DND-41 (cell line): ENCODE measurements around the gene FIG4.

Experiments used
- ATAC-seq: fragments of 200-7000 bp; cut with Tn5 transposase; 3 replicates; pipeline ENCODE4 v1.9.1; 2021; ENCODE audit warnings: low read depth; ENCODE audit not compliant: insufficient read depth
- DNase-seq: peaks from one replicate; pipeline ENCODE4 v3.0.0-alpha.2; 2020
- H2AFZ ChIP-seq: 2 replicates; pipeline ENCODE4 v1.6.0; 2012; ENCODE audit warnings: low read depth, low read length
- H3K27ac ChIP-seq: 2 replicates; pipeline ENCODE4 v1.5.1; 2012; ENCODE audit warnings: low read length, inconsistent platforms
- H3K27me3 ChIP-seq: fragments of 200-600 bp; sonication (generic); 2 replicates; pipeline ENCODE4 v1.6.0; 2012; ENCODE audit warnings: low read length, mild to moderate bottlenecking, inconsistent platforms; ENCODE audit not compliant: insufficient read depth, poor library complexity
- H3K36me3 ChIP-seq: 2 replicates; pipeline ENCODE4 v1.5.1; 2012; ENCODE audit warnings: low read length, inconsistent platforms; ENCODE audit not compliant: insufficient read depth
- H3K4me1 ChIP-seq: 2 replicates; pipeline ENCODE4 v1.5.1; 2012; ENCODE audit warnings: mild to moderate bottlenecking, low read length; ENCODE audit not compliant: insufficient read depth
- H3K4me2 ChIP-seq: 2 replicates; pipeline ENCODE4 v1.6.0; 2012; ENCODE audit warnings: mild to moderate bottlenecking, moderate library complexity, low read length, inconsistent platforms; ENCODE audit not compliant: insufficient read depth
- H3K4me3 ChIP-seq, 2 experiments: fragments of 200-600 bp in 1 of 2; shearing (Covaris generic) in 1 of 2; 2 replicates each; pipeline ENCODE4 v1.5.1; 2012 to 2016; ENCODE audit warnings: inconsistent platforms in 2 of 2, low read length in 2 of 2, mild to moderate bottlenecking in 2 of 2, low read depth in 1 of 2, moderate library complexity in 1 of 2
- H3K79me2 ChIP-seq: 2 replicates; pipeline ENCODE4 v1.6.0; 2012; ENCODE audit warnings: low read length, inconsistent platforms; ENCODE audit not compliant: insufficient read depth
- H3K9ac ChIP-seq: 2 replicates; pipeline ENCODE4 v1.6.0; 2012; ENCODE audit warnings: low read depth, mild to moderate bottlenecking, inconsistent platforms, low read length, moderate library complexity
- H3K9me3 ChIP-seq: 2 replicates; pipeline ENCODE4 v1.5.1; 2012; ENCODE audit warnings: low read length, moderate library complexity, mild to moderate bottlenecking, inconsistent platforms; ENCODE audit not compliant: insufficient read depth, severe bottlenecking
- H4K20me1 ChIP-seq: 2 replicates; pipeline ENCODE4 v1.6.0; 2012; ENCODE audit warnings: low read length; ENCODE audit not compliant: insufficient read depth
- EZH2 ChIP-seq: IDR thresholded peaks from 3 replicates; pipeline ENCODE4 v1.6.1; 2012; ENCODE audit warnings: borderline replicate concordance, low read depth, mild to moderate bottlenecking, moderate library complexity, low read length, inconsistent platforms; ENCODE audit not compliant: severe bottlenecking
- TF ChIP-seq, protein P1 (sequence below): IDR thresholded peaks from 2 replicates; pipeline ENCODE4 v1.5.1; 2012; ENCODE audit warnings: borderline replicate concordance, low read length, moderate library complexity, mild to moderate bottlenecking; ENCODE audit not compliant: poor library complexity, severe bottlenecking; ENCODE audit errors: extremely low read depth

FIG4 gene

DNA sequence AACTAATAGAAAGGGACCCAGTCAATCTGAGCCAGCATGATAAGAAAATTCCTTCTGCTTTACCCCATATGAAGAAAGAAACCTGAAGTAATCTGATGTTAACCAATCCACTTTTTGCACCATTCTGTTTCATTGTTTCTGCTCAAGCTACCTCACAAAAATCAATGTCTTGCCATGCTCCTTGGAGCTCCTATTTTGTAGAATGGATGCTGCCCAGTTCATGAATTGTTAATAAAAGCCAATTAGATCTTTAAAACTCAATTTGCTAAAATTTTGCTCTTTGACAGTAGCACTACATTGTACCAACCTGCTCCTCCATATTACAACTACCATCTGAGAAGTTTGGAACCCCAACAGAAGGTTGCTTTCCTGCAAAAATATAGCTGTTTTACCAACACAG lies 170.8 kb downstream of the FIG4 start:
- ATAC-seq (no peak), DNase-seq (no peak)
- Histone ChIP-seq H3K9me3 (no peaks in the 10 kb centered on the region), H3K4me1 (no peaks in the 10 kb centered on the region), H2AFZ (no peak overlapping the region), H3K9ac (no peak overlapping the region), H3K36me3 (no peaks in the 10 kb centered on the region), H3K4me3 (no peak overlapping the region), H3K27me3 (no peaks in the 10 kb centered on the region), H3K27ac (no peak overlapping the region), H3K79me2 (no peaks in the 10 kb centered on the region), H3K4me2 (no peak overlapping the region), H4K20me1 (no peaks in the 10 kb centered on the region)
- TF ChIP-seq, protein P1, sequence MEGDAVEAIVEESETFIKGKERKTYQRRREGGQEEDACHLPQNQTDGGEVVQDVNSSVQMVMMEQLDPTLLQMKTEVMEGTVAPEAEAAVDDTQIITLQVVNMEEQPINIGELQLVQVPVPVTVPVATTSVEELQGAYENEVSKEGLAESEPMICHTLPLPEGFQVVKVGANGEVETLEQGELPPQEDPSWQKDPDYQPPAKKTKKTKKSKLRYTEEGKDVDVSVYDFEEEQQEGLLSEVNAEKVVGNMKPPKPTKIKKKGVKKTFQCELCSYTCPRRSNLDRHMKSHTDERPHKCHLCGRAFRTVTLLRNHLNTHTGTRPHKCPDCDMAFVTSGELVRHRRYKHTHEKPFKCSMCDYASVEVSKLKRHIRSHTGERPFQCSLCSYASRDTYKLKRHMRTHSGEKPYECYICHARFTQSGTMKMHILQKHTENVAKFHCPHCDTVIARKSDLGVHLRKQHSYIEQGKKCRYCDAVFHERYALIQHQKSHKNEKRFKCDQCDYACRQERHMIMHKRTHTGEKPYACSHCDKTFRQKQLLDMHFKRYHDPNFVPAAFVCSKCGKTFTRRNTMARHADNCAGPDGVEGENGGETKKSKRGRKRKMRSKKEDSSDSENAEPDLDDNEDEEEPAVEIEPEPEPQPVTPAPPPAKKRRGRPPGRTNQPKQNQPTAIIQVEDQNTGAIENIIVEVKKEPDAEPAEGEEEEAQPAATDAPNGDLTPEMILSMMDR: no peak
- TF ChIP-seq EZH2: no peak

DNA sequence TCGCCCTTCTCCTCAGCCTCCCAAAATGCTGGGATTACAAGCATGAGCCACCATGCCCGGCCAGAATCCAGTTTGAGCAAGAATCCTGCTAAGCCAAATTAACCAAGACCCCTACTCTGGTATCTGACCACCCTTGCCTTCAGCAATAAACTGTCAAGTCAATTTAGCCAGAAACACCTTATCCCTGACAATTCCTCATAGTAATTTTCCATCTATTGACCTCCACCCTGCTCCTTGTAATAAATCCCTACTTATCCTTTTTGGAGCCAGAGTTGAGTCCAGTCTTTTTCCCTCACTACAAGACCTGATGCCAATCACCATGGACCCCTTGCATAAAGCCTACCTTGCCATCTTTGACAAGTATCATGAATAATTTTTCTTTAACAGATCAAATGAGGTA lies 173.0 kb downstream of the FIG4 start:
- H4K20me1 ChIP-seq: no peaks in the 10 kb centered on the region
- H3K79me2 ChIP-seq: no peaks in the 10 kb centered on the region
- no peak overlapping the region for H2AFZ ChIP-seq
- H3K9me3 ChIP-seq: no peaks in the 10 kb centered on the region
- ATAC-seq: no peak
- no peaks in the 10 kb centered on the region for H3K4me1 ChIP-seq
- H3K4me3 ChIP-seq: no peak overlapping the region
- TF ChIP-seq EZH2: no peak
- TF ChIP-seq, protein P1: no peak
- H3K4me2 ChIP-seq: no peak overlapping the region
- H3K27ac ChIP-seq: no peak overlapping the region
- no peak for DNase-seq
- H3K9ac ChIP-seq: no peak overlapping the region
- no peaks in the 10 kb centered on the region for H3K27me3 ChIP-seq
- no peaks in the 10 kb centered on the region for H3K36me3 ChIP-seq

- DNase-seq: no peak
Observed at GRCh38 chr6:109865968-109866367, 174.9 kb downstream of the FIG4 start.

More at GRCh38 chr6:109865968-109866367, 174.9 kb downstream of the FIG4 start:
- no peak overlapping the region for H3K27ac ChIP-seq
- no peaks in the 10 kb centered on the region for H4K20me1 ChIP-seq
- no peaks in the 10 kb centered on the region for H3K4me1 ChIP-seq
- no peak overlapping the region for H3K9ac ChIP-seq
- no peak for ATAC-seq
- H3K4me2 ChIP-seq: no peak overlapping the region
- H3K9me3 ChIP-seq: no peaks in the 10 kb centered on the region
- H3K36me3 ChIP-seq: no peaks in the 10 kb centered on the region
- no peaks in the 10 kb centered on the region for H3K79me2 ChIP-seq
- no peak overlapping the region for H3K4me3 ChIP-seq
- no peak overlapping the region for H2AFZ ChIP-seq
- peaks cover 4% of the 10 kb centered on the region for H3K27me3 ChIP-seq
- TF ChIP-seq, protein P1: no peak
- TF ChIP-seq EZH2: no peak
